GM18873 (cell line): ENCODE measurements around the gene NDUFV2.
A peak's percentile ranks its signal among the peaks of the same experiment; 100 is the strongest.

Experiments
- ATAC-seq: cut with Tn5 transposase; IDR thresholded peaks from one replicate; pipeline ENCODE4 v1.9.1; 2021; ENCODE audit warnings: mild to moderate bottlenecking, moderate library complexity, moderate number of reproducible peaks; ENCODE audit not compliant: unreplicated experiment, low FRiP score

The NDUFV2 gene

GRCh38 chr18:9102508-9103375 is at the start of gene NDUFV2:
TSS of gene NDUFV2 (plus strand) at chr18:9102699. CDS start at chr18:9102744, 45 bp downstream.
- peak; percentile 73 for ATAC-seq

DNA sequence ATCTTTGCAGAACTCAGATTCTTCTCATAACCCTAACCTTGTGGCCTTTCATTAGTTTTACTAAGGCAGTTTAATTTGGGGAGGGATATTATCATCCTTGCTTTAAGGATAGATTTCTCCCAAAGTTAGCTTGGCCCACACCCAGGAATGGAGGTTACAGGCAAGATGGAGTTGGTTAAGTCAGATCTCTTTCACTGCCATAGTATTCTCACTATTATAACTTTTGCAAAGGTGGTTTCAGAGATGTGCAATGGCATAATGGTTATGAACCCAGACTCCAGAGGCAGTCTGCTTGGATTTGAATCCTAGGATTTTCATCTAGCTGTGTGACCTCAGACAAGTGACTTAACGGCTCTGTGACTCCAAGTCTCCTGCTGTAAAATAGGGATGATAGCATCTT is 48.7 kb upstream of the NDUFV2 start:
- ATAC-seq: no peak

DNA sequence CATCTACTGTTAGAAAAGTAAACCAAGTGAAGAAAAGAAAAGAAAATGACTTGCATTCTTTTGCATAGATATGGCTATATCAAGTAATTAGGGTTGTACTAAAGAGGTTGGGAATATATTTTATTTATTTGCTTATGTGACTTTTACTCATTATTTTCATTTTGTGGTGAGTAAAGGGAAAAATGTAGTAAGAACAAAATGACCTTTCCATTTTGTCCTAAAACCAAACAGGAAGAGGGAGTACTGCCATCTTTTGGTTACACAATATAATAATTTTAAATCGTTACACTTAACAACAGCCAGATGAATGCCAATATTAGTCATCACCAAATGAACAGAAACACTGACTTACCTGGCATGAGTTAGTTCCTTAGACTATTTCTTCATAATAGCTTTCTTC is 47.3 kb upstream of the NDUFV2 start:
- no peak for ATAC-seq

DNA sequence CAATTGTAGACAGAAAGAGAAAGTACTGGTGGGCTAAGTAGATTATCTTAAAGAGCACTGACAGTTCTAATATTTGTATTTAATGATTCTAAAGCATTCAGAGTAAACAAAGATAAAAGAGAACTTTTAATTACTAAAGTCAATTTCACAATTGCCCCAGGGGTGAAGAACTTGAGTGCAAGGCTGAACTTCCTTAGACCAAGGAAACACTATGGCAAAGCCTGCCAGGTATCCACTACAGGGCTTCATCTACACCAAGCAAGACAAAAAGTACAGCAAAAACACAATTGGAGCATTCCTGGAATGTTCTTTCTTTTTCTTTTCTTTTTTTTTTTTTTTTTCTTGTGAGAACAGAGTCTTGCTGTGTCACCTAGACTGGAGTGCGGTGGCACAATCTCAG is 46.9 kb upstream of the NDUFV2 start:
- no peak for ATAC-seq

- ATAC-seq: no peak
Observed at GRCh38 chr18:9057646-9058045, 44.9 kb upstream of the NDUFV2 start.

DNA sequence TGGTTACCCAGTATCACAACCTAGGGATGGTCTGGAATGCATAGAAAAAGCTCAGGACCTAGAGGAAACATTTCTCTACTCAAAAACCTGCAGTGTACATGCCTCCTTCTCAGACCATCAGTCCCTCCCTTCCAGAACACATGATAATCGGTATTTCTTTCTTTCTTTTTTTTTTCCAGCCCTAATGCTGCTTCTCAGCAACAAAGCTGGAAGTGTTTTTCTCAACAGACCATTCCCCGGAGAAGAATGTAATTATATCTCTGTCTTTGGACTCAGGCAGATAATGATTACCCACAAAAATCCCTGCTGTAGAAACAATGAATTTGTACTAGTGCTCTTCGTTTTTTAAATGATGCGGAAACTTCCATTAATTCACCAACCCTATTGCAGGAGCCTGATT is 44.1 kb upstream of the NDUFV2 start:
- no peak for ATAC-seq

DNA sequence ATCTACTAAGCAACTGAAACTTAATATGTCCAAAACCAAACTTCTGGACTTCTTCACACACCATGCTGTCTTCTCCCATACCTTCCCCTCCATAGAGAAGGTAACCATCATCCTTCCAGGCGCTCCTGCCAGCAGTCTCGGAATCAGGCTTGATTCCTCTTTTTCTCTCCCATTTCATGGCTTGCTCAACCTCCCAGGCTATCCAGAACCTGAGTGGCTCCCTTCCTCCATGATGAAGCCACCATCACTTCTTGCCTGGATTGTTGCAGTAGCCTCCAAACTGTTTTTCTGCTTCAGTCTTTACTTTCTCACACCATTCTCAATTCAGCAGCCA is 40.1 kb upstream of the NDUFV2 start:
- ATAC-seq: no peak

- ATAC-seq: no peak
Observed at GRCh38 chr18:9065864-9066263, 36.6 kb upstream of the NDUFV2 start.

DNA sequence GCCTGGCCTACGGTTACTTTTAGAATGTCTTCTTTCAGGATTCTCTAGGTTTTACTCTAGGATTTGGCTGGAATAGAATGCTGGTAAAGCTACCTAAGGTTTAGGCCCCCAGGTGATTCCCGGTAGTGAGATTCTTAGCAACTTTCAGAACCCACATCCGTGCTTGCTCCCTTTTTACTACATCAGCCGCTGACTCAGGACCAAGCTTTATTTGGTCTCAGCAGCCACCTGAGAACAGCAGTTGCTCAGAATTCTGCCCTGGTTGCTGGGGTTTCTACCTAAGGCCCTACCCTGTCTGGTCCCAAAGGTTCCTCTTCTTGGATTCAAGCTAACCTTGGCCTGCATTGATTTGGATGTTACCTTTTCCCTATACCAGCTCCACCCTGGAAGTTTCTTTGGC is 36.1 kb upstream of the NDUFV2 start:
- ATAC-seq: peak; percentile 24

- peak; percentile 51 for ATAC-seq
Observed at GRCh38 chr18:9066817-9067306, 35.6 kb upstream of the NDUFV2 start.

DNA sequence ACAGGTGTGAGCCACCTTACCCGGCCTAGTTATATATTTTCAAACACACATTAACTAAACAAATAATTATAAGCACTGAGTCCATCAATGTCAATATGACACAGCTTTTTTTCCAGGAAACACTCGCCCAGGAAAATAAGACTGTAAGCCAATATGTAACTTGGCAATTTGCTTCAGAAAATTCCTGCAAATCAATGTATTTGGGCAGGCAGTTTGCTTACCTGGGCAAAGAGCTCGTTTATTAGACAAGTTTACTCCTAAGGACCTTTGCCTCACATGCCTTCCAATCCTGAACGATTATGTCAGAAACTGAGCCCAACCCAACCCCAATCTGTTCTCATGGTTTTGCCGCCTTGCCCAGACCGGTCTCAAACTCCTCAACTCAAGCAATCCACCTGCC is 34.7 kb upstream of the NDUFV2 start:
- ATAC-seq: no peak

GRCh38 chr18:9068346-9068745 is 34.2 kb upstream of the NDUFV2 start:
- no peak for ATAC-seq

DNA sequence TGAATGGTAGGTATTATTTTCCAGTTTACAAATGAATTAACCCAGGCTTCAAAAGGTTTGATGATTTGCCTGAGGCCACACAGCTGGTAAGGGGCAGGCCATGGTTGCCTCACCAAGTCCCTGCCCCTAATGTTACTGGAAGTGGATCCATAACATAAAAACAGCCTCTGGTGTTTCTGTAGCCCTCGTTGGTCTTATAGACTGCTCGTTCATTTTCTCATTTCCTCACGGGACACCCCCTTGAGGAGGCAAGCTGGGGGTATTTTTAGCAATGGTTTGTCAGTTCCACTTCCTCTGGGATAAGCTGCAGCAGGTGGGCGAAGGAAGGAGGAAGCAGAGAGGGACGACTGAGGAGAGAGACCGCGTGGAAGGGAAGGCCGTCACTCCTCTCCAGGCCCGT is 32.9 kb upstream of the NDUFV2 start:
- no peak for ATAC-seq

DNA sequence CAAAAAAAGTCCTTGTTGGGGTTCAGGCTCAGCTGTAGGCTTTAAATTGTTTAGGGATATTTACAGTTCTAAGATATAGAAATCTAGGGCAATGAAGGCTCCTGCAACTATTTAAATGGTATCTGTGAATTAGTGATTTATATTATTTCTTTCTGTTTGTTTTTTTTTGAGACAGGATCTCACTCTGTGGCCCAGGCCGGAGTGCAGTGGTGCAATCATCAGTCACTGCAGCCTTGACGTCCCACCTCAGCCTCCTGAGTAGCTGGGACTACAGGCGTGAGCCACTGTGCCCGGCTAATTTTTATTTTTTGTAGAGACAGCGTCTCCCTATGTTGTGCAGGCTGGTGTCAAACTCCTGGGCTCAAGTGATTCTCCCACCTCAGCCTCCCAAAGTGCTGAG is 32.3 kb upstream of the NDUFV2 start:
- no peak for ATAC-seq

- no peak for ATAC-seq
Observed at GRCh38 chr18:9079818-9080528, 22.5 kb upstream of the NDUFV2 start.

DNA sequence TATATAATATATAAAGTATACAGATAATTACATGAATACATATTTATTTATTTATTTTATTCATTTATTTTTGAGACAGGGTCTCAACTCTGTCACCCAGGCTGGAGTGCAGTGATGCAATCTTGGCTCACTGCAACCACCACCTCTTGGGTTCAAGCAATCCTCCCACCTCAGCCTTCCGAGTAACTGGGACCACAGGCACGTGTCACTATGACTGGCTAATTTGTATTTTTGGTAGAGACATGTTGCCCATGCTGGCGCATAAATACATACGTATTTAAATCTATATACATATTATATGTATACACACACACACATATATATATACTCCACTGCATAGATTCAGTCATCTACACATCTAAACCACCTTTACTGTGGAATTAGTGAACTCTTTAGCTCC is 20.6 kb upstream of the NDUFV2 start:
- ATAC-seq: no peak

DNA sequence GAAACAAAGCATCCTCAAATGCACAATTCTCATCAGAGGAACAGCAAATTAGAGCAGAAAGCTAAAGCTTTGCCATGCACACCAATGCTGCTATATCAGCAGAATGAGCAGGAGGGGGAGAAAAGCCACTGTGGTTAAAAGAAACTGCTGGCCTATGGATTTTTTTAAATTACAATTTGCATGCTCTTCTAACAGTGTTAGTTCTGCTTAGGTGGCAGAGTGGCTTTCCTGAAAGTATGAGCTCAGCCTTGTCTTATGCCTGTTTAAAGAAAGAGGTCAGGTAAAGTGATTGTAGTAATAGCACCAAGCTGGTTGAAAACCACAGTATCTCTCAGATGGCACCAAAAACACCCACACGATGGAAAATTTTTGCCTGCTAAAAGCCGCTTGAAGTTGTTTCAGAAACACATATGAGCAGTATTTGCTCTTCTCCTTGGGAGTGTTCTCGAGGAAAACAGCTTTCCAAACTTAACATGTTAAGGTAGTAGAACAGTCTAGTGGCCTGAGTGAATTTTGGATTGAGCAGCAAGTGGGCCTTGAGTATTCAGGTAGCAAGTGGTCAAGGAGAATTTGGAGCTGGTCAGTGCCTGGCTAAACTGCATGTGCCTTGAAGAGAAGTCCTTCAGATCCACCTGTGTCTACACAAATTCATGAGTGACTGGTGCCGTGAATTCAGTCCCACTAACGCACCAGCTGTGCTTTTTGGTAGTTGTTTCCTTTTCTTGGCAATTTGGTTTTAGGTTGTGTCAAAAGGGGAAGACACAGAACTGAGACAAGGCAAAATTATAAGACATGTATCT is 19.6 kb upstream of the NDUFV2 start:
- ATAC-seq: peak; percentile 78

DNA sequence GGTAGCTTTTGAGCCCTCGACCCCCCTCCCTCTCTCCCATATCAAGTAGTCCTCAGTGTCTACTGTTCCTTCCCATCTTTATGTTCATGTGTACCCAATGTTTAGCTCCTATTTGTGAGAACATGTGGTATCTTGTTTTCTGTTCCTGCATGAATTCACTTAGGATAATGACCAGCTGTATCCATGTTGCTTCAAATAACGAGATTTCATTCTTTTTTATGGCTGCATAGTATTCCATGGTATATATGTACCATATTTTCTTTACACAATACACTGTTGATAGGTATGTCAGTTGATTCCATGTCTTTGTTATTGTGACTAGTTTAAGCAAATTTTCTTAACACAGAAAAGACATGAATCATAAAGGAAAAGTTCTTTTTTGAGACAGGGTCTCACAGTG is 16.5 kb upstream of the NDUFV2 start:
- no peak for ATAC-seq

DNA sequence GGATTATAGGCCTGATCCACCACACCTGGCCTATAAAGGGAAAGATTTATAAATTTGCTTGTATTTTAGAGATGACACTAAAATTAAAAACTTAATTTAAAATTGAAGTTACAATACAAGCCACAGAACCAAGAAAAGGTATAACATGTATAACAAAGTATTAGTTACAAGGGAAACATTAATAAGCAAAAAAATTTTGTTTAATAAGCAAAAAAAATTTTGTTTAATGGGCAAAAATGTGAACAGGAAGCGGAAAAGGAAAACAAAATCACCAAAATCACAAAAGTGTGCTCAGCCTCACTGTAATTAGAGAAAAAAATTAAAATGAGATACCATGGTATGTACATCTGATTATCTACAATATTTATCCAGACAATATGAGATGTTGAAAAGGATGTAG is 15.9 kb upstream of the NDUFV2 start:
- no peak for ATAC-seq

GRCh38 chr18:9087144-9087543 is 15.4 kb upstream of the NDUFV2 start:
- ATAC-seq: no peak

GRCh38 chr18:9088252-9088651 is 14.2 kb upstream of the NDUFV2 start:
- ATAC-seq: no peak
